KBM-7 (cell line): ENCODE measurements around the gene SPX.

Experiments
- DNase-seq: peaks from one replicate; pipeline ENCODE4 v3.0.0-alpha.2; 2015
- in situ Hi-C: fragments of 300-500 bp; cut with MboI; formaldehyde crosslinking; loops from 2 replicates; pipeline ENCODE4 v1.14.3; 2020; ENCODE audit warnings: low sequenced_read_pairs, low pct_unique_long_range_greater_than_20kb, mixed read lengths

SPX gene

GRCh38 chr12:21568115-21568514 lies 42.0 kb downstream of the SPX start:
- DNase-seq = no peak
- in situ Hi-C loops = no loop called here

DNA sequence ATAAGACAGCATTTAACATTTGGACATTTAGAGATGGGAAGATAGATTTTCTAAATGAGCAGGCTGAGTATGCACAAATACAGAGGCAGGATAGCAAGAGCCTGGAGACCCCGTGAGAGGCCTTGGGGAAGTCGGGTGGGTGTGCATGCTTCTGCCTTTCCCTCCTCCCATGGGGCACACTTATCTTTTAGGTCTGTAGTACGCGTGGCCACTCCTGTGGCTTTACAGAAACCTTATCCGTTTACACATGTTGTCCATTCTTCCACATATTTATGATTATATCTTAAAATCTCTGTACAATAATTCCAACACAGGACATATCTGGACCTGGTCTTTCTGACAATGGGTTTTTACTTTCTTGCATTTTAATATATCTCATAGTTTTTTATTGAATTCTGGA lies 45.0 kb downstream of the SPX start:
- in situ Hi-C loops = no loop called here
- no peak for DNase-seq

DNA sequence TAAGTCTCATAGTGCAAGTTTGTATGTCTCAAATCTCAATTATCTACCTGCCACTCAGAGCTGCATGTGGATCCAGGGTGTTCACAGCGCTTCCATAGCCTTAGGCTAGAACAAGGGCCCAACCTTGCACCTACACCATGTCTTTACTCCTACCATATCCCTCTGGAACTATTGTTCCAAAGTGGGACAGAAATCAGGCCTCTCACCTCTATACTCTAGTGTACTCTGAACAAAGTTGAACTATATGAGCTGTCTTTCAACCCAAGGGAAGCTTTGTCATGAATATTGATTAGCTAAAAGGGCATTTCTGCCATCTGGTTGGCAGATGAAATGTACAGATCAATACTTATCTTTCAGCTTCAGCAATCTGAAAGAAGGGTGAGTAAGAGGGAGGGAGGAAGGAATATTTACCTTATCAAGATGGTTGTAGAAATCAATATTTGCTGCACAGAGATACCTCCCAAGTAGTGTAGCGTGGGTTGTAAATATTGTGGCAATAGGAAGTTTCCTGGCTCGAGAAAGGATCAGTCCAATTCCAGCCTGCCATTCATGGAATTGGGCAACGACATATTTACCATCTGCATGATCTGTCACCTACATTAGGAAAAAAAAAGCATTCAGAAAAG lies 47.8 kb downstream of the SPX start:
- in situ Hi-C loops = no loop called here
- DNase-seq = no peak

- in situ Hi-C loops = no loop called here
Observed at GRCh38 chr12:21576431-21576830, 50.3 kb downstream of the SPX start.

GRCh38 chr12:21577516-21577915 lies 51.4 kb downstream of the SPX start:
- DNase-seq = no peak
- in situ Hi-C loops = no loop called here

More at GRCh38 chr12:21576431-21576830, 50.3 kb downstream of the SPX start:
- no peak for DNase-seq

GRCh38 chr12:21580748-21581516 lies 54.8 kb downstream of the SPX start:
- in situ Hi-C loops = no loop called here

More at GRCh38 chr12:21580748-21581516, 54.8 kb downstream of the SPX start:
- DNase-seq = no peak
